HepG2 (cell line): ENCODE measurements around the gene GRAMD2A. TPM values are rescaled to one million over a fixed set of nuclear protein-coding genes. Genes with fewer than 3 reads are reported as not detected.

ENCODE experiments used
- BHLHE40 ChIP-seq: IDR thresholded peaks from 2 replicates; pipeline ENCODE4 v1.6.1; 2011; ENCODE audit warnings: low read length, improper control_type of control experiment
- HDAC1 ChIP-seq: sonication (generic); formaldehyde crosslinking; IDR thresholded peaks from 2 replicates; pipeline ENCODE4 v1.5.1; 2020; ENCODE audit warnings: mild to moderate bottlenecking, missing genetic modification reagents
- HNRNPUL1 ChIP-seq: fragments of 200-400 bp; formaldehyde crosslinking; IDR thresholded peaks from 2 replicates; pipeline ENCODE4 v1.6.1; 2017; ENCODE audit warnings: low read depth, mild to moderate bottlenecking, low read length, moderate library complexity
- HOXD1 ChIP-seq: sonication (generic); formaldehyde crosslinking; IDR thresholded peaks from 2 replicates; pipeline ENCODE4 v1.5.0; 2020; ENCODE audit warnings: missing genetic modification reagents
- KDM4B ChIP-seq: sonication (generic); formaldehyde crosslinking; IDR thresholded peaks from 2 replicates; pipeline ENCODE4 v1.4.0; 2020; ENCODE audit warnings: missing genetic modification reagents
- LCORL ChIP-seq, 2 experiments: fragments of 450-650 bp in 1 of 2; sonication (generic) in 1 of 2; formaldehyde crosslinking in 1 of 2; IDR thresholded peaks; 2 replicates each; pipeline versions ENCODE4 v1.5.0 to v1.6.1; 2017 to 2020; ENCODE audit warnings: antibody characterized with exemption in 1 of 2, missing genetic modification reagents in 1 of 2
- NFYB ChIP-seq: sonication (generic); formaldehyde crosslinking; IDR thresholded peaks from 2 replicates; pipeline ENCODE4 v1.4.0; 2020; ENCODE audit warnings: missing genetic modification reagents
- SP5 ChIP-seq: IDR thresholded peaks from 2 replicates; pipeline ENCODE4 v1.6.1; 2016; ENCODE audit warnings: low read depth, borderline replicate concordance
- STAT6 ChIP-seq: sonication (generic); formaldehyde crosslinking; IDR thresholded peaks from 2 replicates; pipeline ENCODE4 v1.4.0; 2020; ENCODE audit warnings: missing genetic modification reagents, mild to moderate bottlenecking, borderline replicate concordance
- TEAD3 ChIP-seq: optimal IDR thresholded peaks from 2 replicates; pipeline ENCODE3; 2016; ENCODE audit warnings: borderline replicate concordance
- TRAFD1 ChIP-seq: sonication (generic); formaldehyde crosslinking; IDR thresholded peaks from 2 replicates; pipeline ENCODE4 v1.5.1; 2020; ENCODE audit warnings: missing genetic modification reagents, mild to moderate bottlenecking, borderline replicate concordance
- ZNF138 ChIP-seq: sonication (generic); formaldehyde crosslinking; IDR thresholded peaks from 2 replicates; pipeline ENCODE4 v1.5.0; 2020; ENCODE audit warnings: mild to moderate bottlenecking, low read depth, missing genetic modification reagents
- ZNF230 ChIP-seq: sonication (generic); formaldehyde crosslinking; IDR thresholded peaks from 2 replicates; pipeline ENCODE4 v1.4.0; 2020; ENCODE audit warnings: mild to moderate bottlenecking, missing genetic modification reagents
- ZNF354B ChIP-seq: sonication (generic); formaldehyde crosslinking; IDR thresholded peaks from 2 replicates; pipeline ENCODE4 v1.8.0; 2022; ENCODE audit warnings: mild to moderate bottlenecking, missing genetic modification reagents
- ZNF646 ChIP-seq: sonication (generic); formaldehyde crosslinking; IDR thresholded peaks from 2 replicates; pipeline ENCODE4 v1.9.0; 2021; ENCODE audit warnings: mild to moderate bottlenecking, missing genetic modification reagents
- ZNF674 ChIP-seq: sonication (generic); formaldehyde crosslinking; IDR thresholded peaks from 2 replicates; pipeline ENCODE4 v1.5.0; 2020; ENCODE audit warnings: low read depth, mild to moderate bottlenecking, missing genetic modification reagents
- ZNF782 ChIP-seq: sonication (generic); formaldehyde crosslinking; IDR thresholded peaks from 2 replicates; pipeline ENCODE4 v1.4.0; 2020; ENCODE audit warnings: missing genetic modification reagents, mild to moderate bottlenecking, borderline replicate concordance
- ZNF891 ChIP-seq: sonication (generic); formaldehyde crosslinking; IDR thresholded peaks from 2 replicates; pipeline ENCODE4 v1.5.0; 2020; ENCODE audit warnings: mild to moderate bottlenecking, missing genetic modification reagents
- polyA plus RNA-seq, 8 experiments: library from polyadenylated mRNA; depleted of rRNA in 3 of 8; stranded (reverse) in 7 of 8; unstranded in 1 of 8; fragments of >200 nt; fragmentation: Illumina TruSeq in 4 of 8; extraction: Trizol in 4 of 8; gene quantifications; 2 replicates each; pipeline versions ENCODE4 v1.2.1 to v1.2.3, GENCODE V29; 2011 to 2016; ENCODE audit warnings: low read depth in 4 of 8, missing spikeins in 1 of 8, mixed read lengths in 1 of 8; ENCODE audit not compliant: insufficient read depth in 1 of 8
- total RNA-seq, 5 experiments: library from RNA; depleted of rRNA; stranded (reverse); fragments of >200 nt; fragmentation: Illumina TruSeq; extraction: Trizol; gene quantifications; 2 replicates each; pipeline ENCODE4 v1.2.3, GENCODE V29; 2016; ENCODE audit warnings: low read depth in 1 of 5

GRAMD2A gene
- total and polyA plus RNA-seq, 2 of the 13 experiments (the other 11 are each of a cell fraction or from before 2014, with no cell fraction given), result 0.04 TPM; not detected in 1

GRCh38 chr15:72199721-72200212, 2.2 kb upstream of the GRAMD2A start (continued):
- TF ChIP-seq LCORL (IDR thresholded peaks at IDR 0.05) (no peak), LCORL (CRISPR knock-in tag; IDR thresholded peaks at IDR 0.05) (no peak), ZNF782 (CRISPR knock-in tag) (no peak), ZNF138 (no peak), ZNF354B (no peak), TRAFD1 (CRISPR knock-in tag) (no peak), NFYB (CRISPR knock-in tag) (no peak), ZNF674 (CRISPR knock-in tag) (no peak), TEAD3 (peak; percentile 36), SP5 (no peak), BHLHE40 (no peak), ZNF891 (CRISPR knock-in tag) (0 out of 2 replicates have a peak, but pooled peaks have one; percentile 49), HNRNPUL1 (no peak), STAT6 (no peak), HOXD1 (CRISPR knock-in tag) (no peak), KDM4B (no peak), ZNF646 (CRISPR knock-in tag) (no peak), HDAC1 (CRISPR knock-in tag) (no peak), ZNF230 (CRISPR knock-in tag) (no peak)
